MM.1S (cell line): Measurements from ENCODE around the gene SULF2.
"Not testable (repeated sequence)": the region's sequence is repeated elsewhere in the genome, so short reads cannot be mapped to it uniquely, and the experiment has no call there.

Experiments used
- DNase-seq: peaks from one replicate; pipeline ENCODE4 v3.0.0-alpha.2; 2015
- H2AFZ ChIP-seq: fragments of 300-600 bp; sonication (generic); 2 replicates; pipeline ENCODE4 v1.6.0; 2016; ENCODE audit warnings: antibody characterized with exemption, low read length
- H3F3A ChIP-seq: fragments of 300-600 bp; sonication (generic); 2 replicates; pipeline ENCODE4 v1.6.1; 2016; ENCODE audit warnings: mild to moderate bottlenecking, antibody characterized with exemption, low read length, moderate library complexity, mixed read lengths; ENCODE audit not compliant: insufficient read depth
- H3K27ac ChIP-seq: fragments of 300-600 bp; sonication (generic); 2 replicates; pipeline ENCODE4 v1.5.1; 2016; ENCODE audit warnings: mild to moderate bottlenecking, low read length
- H3K27me3 ChIP-seq: fragments of 300-600 bp; sonication (generic); replicated peaks from 2 replicates; pipeline ENCODE4 v1.6.0; 2016; ENCODE audit warnings: low read length; ENCODE audit not compliant: insufficient read depth
- H3K36me3 ChIP-seq: fragments of 300-600 bp; sonication (generic); replicated peaks from 2 replicates; pipeline ENCODE4 v1.6.1; 2016; ENCODE audit warnings: mild to moderate bottlenecking, low read length, mixed read lengths; ENCODE audit not compliant: insufficient read depth
- H3K4me1 ChIP-seq: fragments of 300-600 bp; sonication (generic); 2 replicates; pipeline ENCODE4 v1.6.1; 2016; ENCODE audit warnings: low read length, mixed read lengths
- H3K4me2 ChIP-seq: fragments of 300-600 bp; sonication (generic); 2 replicates; pipeline ENCODE4 v1.6.0; 2016; ENCODE audit warnings: low read depth, low read length
- H3K4me3 ChIP-seq: fragments of 300-600 bp; sonication (generic); 2 replicates; pipeline ENCODE4 v1.5.1; 2016; ENCODE audit warnings: low read length, mixed read lengths
- H3K79me2 ChIP-seq: fragments of 300-600 bp; sonication (generic); 2 replicates; pipeline ENCODE4 v1.6.1; 2016; ENCODE audit warnings: mixed run types, low read length, mixed read lengths
- H3K9ac ChIP-seq: fragments of 300-600 bp; sonication (generic); 2 replicates; pipeline ENCODE4 v1.6.1; 2016; ENCODE audit warnings: low read length, mixed read lengths
- H3K9me2 ChIP-seq: fragments of 300-600 bp; sonication (generic); replicated peaks from 2 replicates; pipeline ENCODE4 v1.6.1; 2016; ENCODE audit warnings: mild to moderate bottlenecking, low read length, mixed read lengths; ENCODE audit not compliant: insufficient read depth
- H3K9me3 ChIP-seq: fragments of 300-600 bp; sonication (generic); replicated peaks from 2 replicates; pipeline ENCODE4 v1.6.1; 2016; ENCODE audit warnings: mild to moderate bottlenecking, low read length, mixed read lengths; ENCODE audit not compliant: insufficient read depth
- H4K20me1 ChIP-seq: fragments of 300-600 bp; sonication (generic); 2 replicates; pipeline ENCODE4 v1.6.1; 2016; ENCODE audit warnings: mild to moderate bottlenecking, low read length, moderate library complexity, mixed read lengths; ENCODE audit not compliant: insufficient read depth
- CTCF ChIP-seq: fragments of 300-600 bp; sonication (generic); IDR thresholded peaks from 2 replicates; pipeline ENCODE4 v1.5.1; 2016; ENCODE audit warnings: antibody characterized with exemption, low read length, mixed read lengths
- EZH2 ChIP-seq: fragments of 300-600 bp; sonication (generic); optimal IDR thresholded peaks from 2 replicates; pipeline ENCODE3; 2017; ENCODE audit warnings: low read depth, mild to moderate bottlenecking, antibody characterized with exemption, low read length, mixed read lengths
- EZH2phosphoT487 ChIP-seq: fragments of 300-600 bp; sonication (generic); IDR thresholded peaks from 2 replicates; pipeline ENCODE4 v1.6.1; 2018; ENCODE audit warnings: antibody characterized with exemption, low read length

Gene SULF2

GRCh38 chr20:47810116-47810677 lies 24.9 kb upstream of the SULF2 start:
- Histone ChIP-seq H3K9ac (no peak overlapping the region), H3K4me2 (no peak overlapping the region), H2AFZ (no peak overlapping the region), H3K4me1 (peaks cover 22% of the 10 kb centered on the region), H3K27ac (no peak overlapping the region), H3K27me3 (no peaks in the 10 kb centered on the region), H3K79me2 (no peaks in the 10 kb centered on the region), H3K9me2 (no peaks in the 10 kb centered on the region), H3K36me3 (no peaks in the 10 kb centered on the region), H3F3A (no peaks in the 10 kb centered on the region), H3K4me3 (no peak overlapping the region), H4K20me1 (no peaks in the 10 kb centered on the region), H3K9me3 (no peaks in the 10 kb centered on the region)
- DNase-seq: no peak
- TF ChIP-seq EZH2phosphoT487: no peak
- no peak for TF ChIP-seq EZH2
- TF ChIP-seq CTCF: no peak

- no peak overlapping the region for H3K4me2 ChIP-seq
- no peaks in the 10 kb centered on the region for H3K9me2 ChIP-seq
- H3F3A ChIP-seq: no peaks in the 10 kb centered on the region
- no peaks in the 10 kb centered on the region for H4K20me1 ChIP-seq
- H3K79me2 ChIP-seq: no peaks in the 10 kb centered on the region
- no peak overlapping the region for H3K27ac ChIP-seq
- peaks cover 13% of the 10 kb centered on the region; the same call in 1 of the 2 replicates for H3K4me1 ChIP-seq
- TF ChIP-seq EZH2 (no peak), EZH2phosphoT487 (no peak), CTCF (no peak)
- no peak overlapping the region for H3K9ac ChIP-seq
- no peaks in the 10 kb centered on the region for H3K9me3 ChIP-seq
- H3K4me3 ChIP-seq: no peak overlapping the region
- no peak overlapping the region for H2AFZ ChIP-seq
- no peaks in the 10 kb centered on the region for H3K36me3 ChIP-seq
- no peaks in the 10 kb centered on the region for H3K27me3 ChIP-seq
- DNase-seq: no peak
Measured at GRCh38 chr20:47809161-47809960, 24.1 kb upstream of the SULF2 start.

- no peaks in the 10 kb centered on the region for H3K36me3 ChIP-seq
- no peaks in the 10 kb centered on the region for H3K4me1 ChIP-seq
- no peaks in the 10 kb centered on the region for H3K9me2 ChIP-seq
- TF ChIP-seq EZH2: no peak
- TF ChIP-seq CTCF: no peak
- TF ChIP-seq EZH2phosphoT487: no peak
- no peak overlapping the region for H3K4me3 ChIP-seq
- no peak overlapping the region for H3K9ac ChIP-seq
- H3K27ac ChIP-seq: no peak overlapping the region
- H4K20me1 ChIP-seq: no peaks in the 10 kb centered on the region
- no peak overlapping the region for H3K4me2 ChIP-seq
- H2AFZ ChIP-seq: no peak overlapping the region
- no peak for DNase-seq
- H3K79me2 ChIP-seq: no peaks in the 10 kb centered on the region
- H3K9me3 ChIP-seq: no peaks in the 10 kb centered on the region
- no peaks in the 10 kb centered on the region for H3F3A ChIP-seq
- no peaks in the 10 kb centered on the region for H3K27me3 ChIP-seq
Measured at GRCh38 chr20:47805951-47806350, 20.7 kb upstream of the SULF2 start.

- H2AFZ ChIP-seq, H3K27me3 ChIP-seq, H3K36me3 ChIP-seq, H3F3A ChIP-seq, H3K27ac ChIP-seq, H3K79me2 ChIP-seq, DNase-seq, H3K4me2 ChIP-seq, H4K20me1 ChIP-seq, H3K4me1 ChIP-seq, H3K9ac ChIP-seq, H3K9me3 ChIP-seq, H3K9me2 ChIP-seq, H3K4me3 ChIP-seq: not testable (repeated sequence)
Measured at GRCh38 chr20:47804972-47805371, 19.7 kb upstream of the SULF2 start.

- not testable (repeated sequence) for H3K9ac ChIP-seq, H3K4me3 ChIP-seq, H3K36me3 ChIP-seq, DNase-seq, H3K4me2 ChIP-seq, H3F3A ChIP-seq, H3K4me1 ChIP-seq, H3K9me3 ChIP-seq, H3K79me2 ChIP-seq, H3K27me3 ChIP-seq, H3K9me2 ChIP-seq, H4K20me1 ChIP-seq, H3K27ac ChIP-seq, H2AFZ ChIP-seq
Measured at GRCh38 chr20:47804224-47804825, 19.0 kb upstream of the SULF2 start.
